IMR-90 (cell line): Measurements from ENCODE around the gene LDHAL6B.

Experiments used
- BHLHE40 ChIP-seq: fragments of 150-350 bp; IDR thresholded peaks from 2 replicates; pipeline ENCODE4 v1.6.1; 2016; ENCODE audit warnings: mild to moderate bottlenecking, low read depth, low read length
- CEBPB ChIP-seq: IDR thresholded peaks from 2 replicates; pipeline ENCODE4 v1.6.1; 2012; ENCODE audit warnings: low read depth, low read length, improper control_type of control experiment
- CHD1 ChIP-seq: IDR thresholded peaks from 2 replicates; pipeline ENCODE4 v1.6.1; 2012; ENCODE audit warnings: low read depth, low read length, improper control_type of control experiment
- MAFK ChIP-seq: IDR thresholded peaks from 2 replicates; pipeline ENCODE4 v1.6.1; 2012; ENCODE audit warnings: low read depth, low read length, improper control_type of control experiment
- MXI1 ChIP-seq: IDR thresholded peaks from 2 replicates; pipeline ENCODE4 v1.6.1; 2012; ENCODE audit warnings: low read depth, mild to moderate bottlenecking, low read length, moderate library complexity, borderline replicate concordance
- POLR2A ChIP-seq: IDR thresholded peaks from 2 replicates; pipeline ENCODE4 v1.6.1; 2012; ENCODE audit warnings: mild to moderate bottlenecking, low read depth, low read length
- RAD21 ChIP-seq: IDR thresholded peaks from 2 replicates; pipeline ENCODE4 v1.6.1; 2012; ENCODE audit warnings: low read length, improper control_type of control experiment
- RFX5 ChIP-seq: IDR thresholded peaks from 2 replicates; pipeline ENCODE4 v1.8.0; 2012; ENCODE audit warnings: low read depth, mild to moderate bottlenecking, low read length, moderate library complexity
- SMC3 ChIP-seq: fragments of 150-350 bp; IDR thresholded peaks from 2 replicates; pipeline ENCODE4 v1.6.1; 2016; ENCODE audit warnings: low read depth, mild to moderate bottlenecking, antibody characterized with exemption, low read length, moderate library complexity
- TF ChIP-seq, protein P1 (sequence below): fragments of 150-350 bp; IDR thresholded peaks from 2 replicates; pipeline ENCODE4 v1.6.1; 2016; ENCODE audit warnings: low read depth, mild to moderate bottlenecking, low read length, moderate library complexity, borderline replicate concordance
- TF ChIP-seq, protein P2 (sequence below): conservative IDR thresholded peaks from 2 replicates; pipeline ENCODE4 v1.5.1; 2012; ENCODE audit warnings: mild to moderate bottlenecking, low read depth, low read length, improper control_type of control experiment
- TF ChIP-seq, protein P3 (sequence below): fragments of 150-350 bp; IDR thresholded peaks from 2 replicates; pipeline ENCODE4 v1.6.1; 2017; ENCODE audit warnings: mild to moderate bottlenecking, antibody characterized with exemption, low read length, low read depth

DNA sequence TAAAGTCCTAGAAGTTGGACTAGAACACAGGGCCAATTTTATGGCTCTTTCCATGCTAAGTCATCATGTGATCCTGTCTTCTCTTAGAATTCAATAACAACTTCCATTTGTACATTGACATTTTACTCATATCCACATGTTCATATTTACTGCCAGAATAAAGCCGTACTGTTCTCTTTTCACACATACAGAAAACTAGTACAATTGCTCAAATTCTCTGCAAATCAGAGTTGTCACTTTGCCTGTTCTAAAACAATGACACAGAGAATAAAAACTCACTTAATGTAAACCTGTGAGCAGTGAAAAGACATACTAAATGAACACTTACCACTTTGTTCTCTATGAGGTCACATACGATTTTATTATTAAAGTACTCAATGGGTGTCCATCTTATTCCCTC, 3.5 kb downstream of the LDHAL6B start:
- TF ChIP-seq, protein P1, sequence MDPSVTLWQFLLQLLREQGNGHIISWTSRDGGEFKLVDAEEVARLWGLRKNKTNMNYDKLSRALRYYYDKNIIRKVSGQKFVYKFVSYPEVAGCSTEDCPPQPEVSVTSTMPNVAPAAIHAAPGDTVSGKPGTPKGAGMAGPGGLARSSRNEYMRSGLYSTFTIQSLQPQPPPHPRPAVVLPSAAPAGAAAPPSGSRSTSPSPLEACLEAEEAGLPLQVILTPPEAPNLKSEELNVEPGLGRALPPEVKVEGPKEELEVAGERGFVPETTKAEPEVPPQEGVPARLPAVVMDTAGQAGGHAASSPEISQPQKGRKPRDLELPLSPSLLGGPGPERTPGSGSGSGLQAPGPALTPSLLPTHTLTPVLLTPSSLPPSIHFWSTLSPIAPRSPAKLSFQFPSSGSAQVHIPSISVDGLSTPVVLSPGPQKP: no peak
- TF ChIP-seq MAFK (no peak), POLR2A (no peak), CHD1 (no peak), RAD21 (no peak), BHLHE40 (no peak), MXI1 (no peak), CEBPB (no peak), SMC3 (no peak), RFX5 (no peak)
- TF ChIP-seq, protein P2, sequence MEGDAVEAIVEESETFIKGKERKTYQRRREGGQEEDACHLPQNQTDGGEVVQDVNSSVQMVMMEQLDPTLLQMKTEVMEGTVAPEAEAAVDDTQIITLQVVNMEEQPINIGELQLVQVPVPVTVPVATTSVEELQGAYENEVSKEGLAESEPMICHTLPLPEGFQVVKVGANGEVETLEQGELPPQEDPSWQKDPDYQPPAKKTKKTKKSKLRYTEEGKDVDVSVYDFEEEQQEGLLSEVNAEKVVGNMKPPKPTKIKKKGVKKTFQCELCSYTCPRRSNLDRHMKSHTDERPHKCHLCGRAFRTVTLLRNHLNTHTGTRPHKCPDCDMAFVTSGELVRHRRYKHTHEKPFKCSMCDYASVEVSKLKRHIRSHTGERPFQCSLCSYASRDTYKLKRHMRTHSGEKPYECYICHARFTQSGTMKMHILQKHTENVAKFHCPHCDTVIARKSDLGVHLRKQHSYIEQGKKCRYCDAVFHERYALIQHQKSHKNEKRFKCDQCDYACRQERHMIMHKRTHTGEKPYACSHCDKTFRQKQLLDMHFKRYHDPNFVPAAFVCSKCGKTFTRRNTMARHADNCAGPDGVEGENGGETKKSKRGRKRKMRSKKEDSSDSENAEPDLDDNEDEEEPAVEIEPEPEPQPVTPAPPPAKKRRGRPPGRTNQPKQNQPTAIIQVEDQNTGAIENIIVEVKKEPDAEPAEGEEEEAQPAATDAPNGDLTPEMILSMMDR: no peak
- TF ChIP-seq, protein P3, sequence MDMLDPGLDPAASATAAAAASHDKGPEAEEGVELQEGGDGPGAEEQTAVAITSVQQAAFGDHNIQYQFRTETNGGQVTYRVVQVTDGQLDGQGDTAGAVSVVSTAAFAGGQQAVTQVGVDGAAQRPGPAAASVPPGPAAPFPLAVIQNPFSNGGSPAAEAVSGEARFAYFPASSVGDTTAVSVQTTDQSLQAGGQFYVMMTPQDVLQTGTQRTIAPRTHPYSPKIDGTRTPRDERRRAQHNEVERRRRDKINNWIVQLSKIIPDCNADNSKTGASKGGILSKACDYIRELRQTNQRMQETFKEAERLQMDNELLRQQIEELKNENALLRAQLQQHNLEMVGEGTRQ: no peak
